ENCODE results near the gene GPR3. TPM values are rescaled to one million over a fixed set of nuclear protein-coding genes. Genes with fewer than 3 reads are reported as not detected.

The GPR3 gene
- total RNA-seq: under 1 TPM; 0.64 to 0.74 TPM

GRCh38 chr1:27392096-27392777 is at the start of gene GPR3:
GPR3 (plus strand) TSS chr1:27392622; CDS start chr1:27393799, 1,177 bp downstream.
- peak; percentile 95 for DNase-seq
- no peaks in the 10 kb centered on the region for H3K27me3 Mint-ChIP-seq (ENCODE audit: low read depth)
- H3K4me3 Mint-ChIP-seq: peak within 1 kb of the TSS; percentile 95
- intact Hi-C loops (cut with micrococcal nuclease): loop anchor here (1.0 kb wide), 3 partner anchors 70 to 268 kb away; partner anchors contain the start of genes AHDC1 and TMEM222
- no peaks in the 10 kb centered on the region for H3K9me3 Mint-ChIP-seq
- H3K4me1 Mint-ChIP-seq (ENCODE audit: low read depth): peaks cover 19% of the 10 kb centered on the region
- H3K27ac Mint-ChIP-seq: peak within 1 kb of the TSS; percentile 75
- CTCF ChIA-PET: interaction anchor here (0.9 to 3.2 kb wide), 10 partner anchors 14 to 346 kb away, joined by 3 to 63 read pairs (median 7); no protein-coding TSS in a partner anchor
- H3K36me3 Mint-ChIP-seq (ENCODE audit: low read depth): no peaks in the 10 kb centered on the region

GRCh38 chr1:27342778-27343638 is 49.4 kb upstream of the GPR3 start:
- peaks cover 53% of the 10 kb centered on the region for H3K4me1 Mint-ChIP-seq (ENCODE audit: low read depth)
- CTCF ChIA-PET: interaction anchor here (0.6 to 4.4 kb wide), 8 partner anchors 11 to 326 kb away, joined by 3 to 37 read pairs (median 4); no protein-coding TSS in a partner anchor
- no peaks in the 10 kb centered on the region for H3K9me3 Mint-ChIP-seq
- no peaks in the 10 kb centered on the region for H3K36me3 Mint-ChIP-seq (ENCODE audit: low read depth)
- peak overlapping the region; percentile 83 for H3K4me3 Mint-ChIP-seq
- DNase-seq: peak; percentile 75
- intact Hi-C loops (cut with micrococcal nuclease): loop anchor here (5.0 kb wide), 1 partner anchor 179 kb away; no protein-coding TSS in a partner anchor
- H3K27ac Mint-ChIP-seq: peak overlapping the region; percentile 85
- no peaks in the 10 kb centered on the region for H3K27me3 Mint-ChIP-seq (ENCODE audit: low read depth)

- intact Hi-C loops (cut with micrococcal nuclease): loop anchor here (5.0 kb wide), 1 partner anchor 179 kb away; no protein-coding TSS in a partner anchor
- peaks cover 53% of the 10 kb centered on the region for H3K4me1 Mint-ChIP-seq (ENCODE audit: low read depth)
Observed at GRCh38 chr1:27343639-27344025, 48.8 kb upstream of the GPR3 start.

GRCh38 chr1:27345272-27345671 is 47.1 kb upstream of the GPR3 start:
- no peaks in the 10 kb centered on the region for H3K36me3 Mint-ChIP-seq (ENCODE audit: low read depth)
- H3K4me3 Mint-ChIP-seq: no peak overlapping the region
- CTCF ChIA-PET: interaction anchor here (0.8 to 4.4 kb wide), 6 partner anchors 9 to 50 kb away, joined by 3 to 37 read pairs (median 4); no protein-coding TSS in a partner anchor
- H3K9me3 Mint-ChIP-seq: no peaks in the 10 kb centered on the region
- H3K27ac Mint-ChIP-seq: no peak overlapping the region
- peaks cover 41% of the 10 kb centered on the region for H3K4me1 Mint-ChIP-seq (ENCODE audit: low read depth)
- H3K27me3 Mint-ChIP-seq (ENCODE audit: low read depth): no peaks in the 10 kb centered on the region
- intact Hi-C loops (cut with micrococcal nuclease): no loop called here
- DNase-seq: no peak

More at GRCh38 chr1:27343639-27344025, 48.8 kb upstream of the GPR3 start:
- no peak for DNase-seq
- CTCF ChIA-PET: interaction anchor here (0.6 to 4.4 kb wide), 5 partner anchors 11 to 47 kb away, joined by 3 to 37 read pairs (median 4); no protein-coding TSS in a partner anchor
- peak overlapping the region; percentile 83 for H3K4me3 Mint-ChIP-seq
- H3K36me3 Mint-ChIP-seq (ENCODE audit: low read depth): no peaks in the 10 kb centered on the region
- no peaks in the 10 kb centered on the region for H3K27me3 Mint-ChIP-seq (ENCODE audit: low read depth)
- H3K27ac Mint-ChIP-seq: peak overlapping the region; percentile 85
- no peaks in the 10 kb centered on the region for H3K9me3 Mint-ChIP-seq

GRCh38 chr1:27346357-27346756 is 46.1 kb upstream of the GPR3 start:
- H3K27ac Mint-ChIP-seq: no peak overlapping the region
- no peak overlapping the region for H3K4me3 Mint-ChIP-seq
- no peaks in the 10 kb centered on the region for H3K36me3 Mint-ChIP-seq (ENCODE audit: low read depth)
- H3K9me3 Mint-ChIP-seq: no peaks in the 10 kb centered on the region
- DNase-seq: no peak
- no peaks in the 10 kb centered on the region for H3K27me3 Mint-ChIP-seq (ENCODE audit: low read depth)
- peaks cover 32% of the 10 kb centered on the region for H3K4me1 Mint-ChIP-seq (ENCODE audit: low read depth)
- intact Hi-C loops (cut with micrococcal nuclease): no loop called here
- CTCF ChIA-PET: interaction anchor here (0.7 to 4.4 kb wide), 7 partner anchors 10 to 372 kb away, joined by 3 to 37 read pairs (median 3); partner anchors contain the start of gene MAP3K6

- Mint-ChIP-seq H3K4me3 (no peak overlapping the region), H3K9me3 (no peaks in the 10 kb centered on the region), H3K36me3 (ENCODE audit: low read depth) (no peaks in the 10 kb centered on the region), H3K27me3 (ENCODE audit: low read depth) (no peaks in the 10 kb centered on the region), H3K4me1 (ENCODE audit: low read depth) (peaks cover 26% of the 10 kb centered on the region), H3K27ac (no peak overlapping the region)
- intact Hi-C loops (cut with micrococcal nuclease): no loop called here
- CTCF ChIA-PET: interaction anchor here (0.8 to 4.4 kb wide), 4 partner anchors 9 to 260 kb away, joined by 3 to 37 read pairs (median 10); partner anchors contain the start of gene MAP3K6
- no peak for DNase-seq
Observed at GRCh38 chr1:27346991-27347624, 45.3 kb upstream of the GPR3 start.

- CTCF ChIA-PET: interaction anchor here (0.7 to 1.1 kb wide), 2 partner anchors 8 to 68 kb away, joined by 3 to 4 read pairs; no protein-coding TSS in a partner anchor
- no peaks in the 10 kb centered on the region for H3K9me3 Mint-ChIP-seq
- no peak overlapping the region for H3K27ac Mint-ChIP-seq
- peaks cover 8% of the 10 kb centered on the region for H3K4me1 Mint-ChIP-seq (ENCODE audit: low read depth)
- intact Hi-C loops (cut with micrococcal nuclease): loop anchor here (1.0 kb wide), 1 partner anchor 8 kb away; no protein-coding TSS in a partner anchor
- H3K36me3 Mint-ChIP-seq (ENCODE audit: low read depth): no peaks in the 10 kb centered on the region
- H3K27me3 Mint-ChIP-seq (ENCODE audit: low read depth): no peaks in the 10 kb centered on the region
- peak overlapping the region; percentile 32 for H3K4me3 Mint-ChIP-seq
- peak; percentile 30 for DNase-seq
Observed at GRCh38 chr1:27348861-27349783, 43.3 kb upstream of the GPR3 start.

GRCh38 chr1:27349784-27350662 is 42.4 kb upstream of the GPR3 start:
- no peak for DNase-seq

GRCh38 chr1:27350663-27351540 is 41.5 kb upstream of the GPR3 start:
- H3K36me3 Mint-ChIP-seq (ENCODE audit: low read depth): no peaks in the 10 kb centered on the region
- DNase-seq: no peak
- no peaks in the 10 kb centered on the region for H3K27me3 Mint-ChIP-seq (ENCODE audit: low read depth)
- no peaks in the 10 kb centered on the region for H3K9me3 Mint-ChIP-seq
- intact Hi-C loops (cut with micrococcal nuclease): no loop called here
- H3K27ac Mint-ChIP-seq: no peak overlapping the region
- CTCF ChIA-PET: interaction anchor here (1.9 kb wide), 1 partner anchor 18 kb away, joined by 3 read pairs; no protein-coding TSS in a partner anchor
- H3K4me1 Mint-ChIP-seq (ENCODE audit: low read depth): peaks cover 10% of the 10 kb centered on the region
- no peak overlapping the region for H3K4me3 Mint-ChIP-seq

More at GRCh38 chr1:27349784-27350662, 42.4 kb upstream of the GPR3 start:
- CTCF ChIA-PET: interaction anchor here (1.9 kb wide), 1 partner anchor 17 kb away, joined by 3 read pairs; no protein-coding TSS in a partner anchor
- H3K27ac Mint-ChIP-seq: no peak overlapping the region
- no peaks in the 10 kb centered on the region for H3K36me3 Mint-ChIP-seq (ENCODE audit: low read depth)
- no peaks in the 10 kb centered on the region for H3K9me3 Mint-ChIP-seq
- H3K4me3 Mint-ChIP-seq: no peak overlapping the region
- H3K4me1 Mint-ChIP-seq (ENCODE audit: low read depth): peaks cover 4% of the 10 kb centered on the region
- no peaks in the 10 kb centered on the region for H3K27me3 Mint-ChIP-seq (ENCODE audit: low read depth)
- intact Hi-C loops (cut with micrococcal nuclease): loop anchor here (1.0 kb wide), 1 partner anchor 9 kb away; no protein-coding TSS in a partner anchor
